D341Med (cell line): ENCODE measurements around the gene ADAMTS7.
"Not testable (repeated sequence)": the region's sequence is repeated elsewhere in the genome, so short reads cannot be mapped to it uniquely, and the experiment has no call there.

Experiments
- DNase-seq: peaks from one replicate; pipeline ENCODE4 v3.0.0; 2012; ENCODE audit warnings: low spot score

The ADAMTS7 gene, protein sequence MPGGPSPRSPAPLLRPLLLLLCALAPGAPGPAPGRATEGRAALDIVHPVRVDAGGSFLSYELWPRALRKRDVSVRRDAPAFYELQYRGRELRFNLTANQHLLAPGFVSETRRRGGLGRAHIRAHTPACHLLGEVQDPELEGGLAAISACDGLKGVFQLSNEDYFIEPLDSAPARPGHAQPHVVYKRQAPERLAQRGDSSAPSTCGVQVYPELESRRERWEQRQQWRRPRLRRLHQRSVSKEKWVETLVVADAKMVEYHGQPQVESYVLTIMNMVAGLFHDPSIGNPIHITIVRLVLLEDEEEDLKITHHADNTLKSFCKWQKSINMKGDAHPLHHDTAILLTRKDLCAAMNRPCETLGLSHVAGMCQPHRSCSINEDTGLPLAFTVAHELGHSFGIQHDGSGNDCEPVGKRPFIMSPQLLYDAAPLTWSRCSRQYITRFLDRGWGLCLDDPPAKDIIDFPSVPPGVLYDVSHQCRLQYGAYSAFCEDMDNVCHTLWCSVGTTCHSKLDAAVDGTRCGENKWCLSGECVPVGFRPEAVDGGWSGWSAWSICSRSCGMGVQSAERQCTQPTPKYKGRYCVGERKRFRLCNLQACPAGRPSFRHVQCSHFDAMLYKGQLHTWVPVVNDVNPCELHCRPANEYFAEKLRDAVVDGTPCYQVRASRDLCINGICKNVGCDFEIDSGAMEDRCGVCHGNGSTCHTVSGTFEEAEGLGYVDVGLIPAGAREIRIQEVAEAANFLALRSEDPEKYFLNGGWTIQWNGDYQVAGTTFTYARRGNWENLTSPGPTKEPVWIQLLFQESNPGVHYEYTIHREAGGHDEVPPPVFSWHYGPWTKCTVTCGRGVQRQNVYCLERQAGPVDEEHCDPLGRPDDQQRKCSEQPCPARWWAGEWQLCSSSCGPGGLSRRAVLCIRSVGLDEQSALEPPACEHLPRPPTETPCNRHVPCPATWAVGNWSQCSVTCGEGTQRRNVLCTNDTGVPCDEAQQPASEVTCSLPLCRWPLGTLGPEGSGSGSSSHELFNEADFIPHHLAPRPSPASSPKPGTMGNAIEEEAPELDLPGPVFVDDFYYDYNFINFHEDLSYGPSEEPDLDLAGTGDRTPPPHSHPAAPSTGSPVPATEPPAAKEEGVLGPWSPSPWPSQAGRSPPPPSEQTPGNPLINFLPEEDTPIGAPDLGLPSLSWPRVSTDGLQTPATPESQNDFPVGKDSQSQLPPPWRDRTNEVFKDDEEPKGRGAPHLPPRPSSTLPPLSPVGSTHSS (N-terminal part only)

DNA sequence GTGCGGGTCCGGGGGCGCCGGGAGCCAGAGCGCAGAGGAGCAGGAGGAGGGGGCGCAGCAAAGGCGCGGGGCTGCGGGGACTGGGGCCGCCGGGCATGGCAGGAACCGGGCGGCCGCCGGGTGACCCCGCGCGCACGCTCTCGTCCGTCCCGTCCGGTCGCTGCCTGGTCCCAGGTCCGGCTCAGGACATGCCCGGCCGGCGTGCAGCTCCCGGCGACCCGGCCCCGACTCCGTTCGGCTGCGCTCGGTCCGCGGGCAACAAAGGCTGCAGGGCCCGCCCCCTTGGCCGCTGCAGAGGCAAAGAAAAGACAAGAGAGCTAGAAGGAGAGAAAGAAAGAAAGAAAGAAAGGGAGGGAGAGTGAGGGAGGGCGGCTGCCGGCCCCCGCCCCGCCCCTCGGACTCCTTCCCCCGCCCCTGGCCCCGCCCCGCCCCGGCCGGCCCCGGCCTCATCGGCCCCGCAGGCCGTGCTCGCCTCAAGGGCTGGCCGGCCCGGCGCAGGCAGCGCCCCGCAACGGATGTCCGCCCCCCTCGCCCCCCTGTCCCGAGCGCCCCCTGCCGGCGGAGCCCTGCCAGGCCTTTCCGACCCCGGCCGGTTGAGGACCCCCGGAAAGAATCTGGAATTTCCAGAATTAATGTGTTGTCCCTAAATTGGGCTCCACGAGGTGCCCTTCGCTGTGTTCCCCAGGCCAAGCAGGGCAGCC lies at the start of gene ADAMTS7:
Gene ADAMTS7, minus strand, starts transcription at position 341 of the 701 bp plus-strand sequence. Its CDS starts 244 bp downstream, at position 97.
- peak; percentile 87 for DNase-seq

DNA sequence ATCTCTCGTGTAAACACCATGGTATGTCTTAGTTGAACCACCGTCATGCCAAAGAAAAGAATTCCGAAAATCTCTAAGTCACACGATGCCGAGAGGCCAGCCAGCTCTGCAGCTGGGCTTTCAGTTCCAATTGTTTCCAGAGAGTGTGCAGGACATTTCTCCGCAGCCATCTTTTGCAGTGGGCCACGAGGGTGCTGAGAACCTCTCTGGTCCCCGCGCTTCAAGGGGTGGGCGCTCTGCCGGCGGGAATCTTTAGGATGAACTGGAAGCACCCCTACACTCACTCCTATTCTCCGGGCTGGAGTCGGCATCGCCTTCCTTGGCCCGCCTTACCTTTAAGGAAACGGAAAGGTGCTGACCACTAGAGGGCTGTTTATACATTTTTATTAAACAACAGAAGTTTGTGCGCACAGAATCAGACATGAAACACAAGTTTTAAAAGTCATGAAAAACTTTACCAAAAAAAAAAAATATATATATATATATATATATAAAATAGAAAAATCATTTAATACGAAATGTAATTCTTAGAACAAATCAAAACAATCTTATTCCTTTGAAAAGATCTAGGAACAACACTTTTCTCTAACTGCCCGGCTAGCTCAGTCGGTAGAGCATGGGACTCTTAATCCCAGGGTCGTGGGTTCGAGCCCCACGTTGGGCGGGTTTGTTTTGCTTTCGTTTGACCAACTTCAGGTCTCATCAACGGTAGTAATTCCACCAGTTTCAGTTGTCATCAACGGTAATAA lies 48.9 kb upstream of the ADAMTS7 start:
- peak; percentile 87 for DNase-seq

DNA sequence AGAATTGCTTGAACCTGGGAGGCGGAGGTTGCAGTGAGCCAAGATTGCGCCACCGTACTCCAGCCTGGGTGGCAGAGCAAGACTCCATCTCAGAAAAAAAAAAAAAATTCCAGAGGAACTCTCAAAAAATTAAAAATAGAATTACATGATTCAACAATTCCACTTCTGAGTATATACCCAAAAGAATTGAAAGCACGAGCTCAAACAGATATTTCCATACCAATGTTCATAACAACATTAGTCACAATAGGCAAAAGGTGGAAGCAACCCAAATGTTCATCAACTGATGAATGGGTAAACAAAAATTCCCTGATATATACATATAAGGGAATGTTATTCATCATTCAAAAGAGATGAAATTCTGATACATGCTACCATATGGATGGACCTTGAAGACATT lies 44.5 kb upstream of the ADAMTS7 start:
- no peak for DNase-seq

- no peak for DNase-seq
These were observed 43.6 kb upstream of the ADAMTS7 start for GRCh38 chr15:78854833-78855372.

GRCh38 chr15:78853500-78853899 lies 42.2 kb upstream of the ADAMTS7 start:
- no peak for DNase-seq

- DNase-seq: no peak
These were observed 39.9 kb upstream of the ADAMTS7 start for GRCh38 chr15:78850941-78851755.

DNA sequence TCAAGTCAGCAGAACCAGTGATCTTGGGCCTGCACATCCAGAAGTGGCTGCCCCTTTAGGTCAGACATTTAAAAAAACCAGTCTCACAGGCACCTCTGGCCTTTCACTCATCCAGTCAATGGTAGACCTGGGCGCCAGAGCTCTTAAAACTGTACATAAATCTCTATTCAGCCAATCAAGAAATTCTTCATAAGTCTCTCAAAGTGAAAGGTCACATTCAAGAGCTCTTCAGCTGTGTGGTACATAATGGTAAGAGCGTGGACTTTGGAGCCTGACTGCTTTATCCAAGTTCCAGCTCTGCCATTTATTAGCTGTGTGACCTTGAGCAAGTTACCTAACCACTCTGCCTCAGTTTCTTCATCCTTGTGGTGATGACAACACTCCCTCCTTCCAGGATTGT lies 39.1 kb upstream of the ADAMTS7 start:
- DNase-seq: no peak

GRCh38 chr15:78847387-78847906 lies 36.2 kb upstream of the ADAMTS7 start:
- DNase-seq: not testable (repeated sequence)

DNA sequence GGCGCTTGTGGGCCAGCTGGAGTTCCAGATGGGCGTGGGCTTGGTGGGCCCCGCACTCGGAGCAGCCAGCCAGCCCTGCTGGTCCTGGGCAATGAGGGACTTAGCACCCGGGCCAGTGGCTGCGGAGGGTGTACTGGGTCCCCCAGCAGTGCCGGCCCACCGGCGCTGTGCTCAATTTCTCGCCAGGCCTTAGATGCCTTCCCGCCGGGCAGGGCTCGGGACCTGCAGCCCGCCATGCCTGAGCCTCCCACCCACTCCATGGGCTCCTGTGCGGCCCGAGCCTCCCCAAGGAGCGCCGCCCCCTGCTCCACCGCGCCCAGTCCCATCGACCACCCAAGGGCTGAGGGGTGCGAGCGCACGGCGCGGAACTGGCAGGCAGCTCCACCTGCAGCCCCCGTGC lies 35.6 kb upstream of the ADAMTS7 start:
- not testable (repeated sequence) for DNase-seq

DNA sequence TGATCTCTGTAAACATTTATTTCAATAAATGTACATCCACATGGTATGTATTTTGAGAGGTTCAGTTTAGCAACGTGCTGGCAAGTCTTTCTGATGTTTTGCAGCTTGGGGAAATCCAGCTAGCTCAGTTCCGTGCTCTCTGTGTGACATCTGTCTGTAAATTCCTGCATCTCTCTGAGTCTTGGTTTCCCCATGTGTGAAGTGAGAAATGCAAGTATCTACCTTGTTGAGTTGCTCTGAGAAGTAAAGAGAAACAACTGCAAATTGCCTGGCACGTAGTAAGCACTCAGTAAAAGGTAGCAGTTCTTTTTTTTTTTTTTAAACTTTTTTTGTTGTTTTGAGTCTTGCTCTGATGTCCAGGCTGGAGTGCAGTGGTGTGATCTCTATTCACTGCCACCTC lies 31.3 kb upstream of the ADAMTS7 start:
- DNase-seq: no peak

GRCh38 chr15:78841891-78842290 lies 30.6 kb upstream of the ADAMTS7 start:
- DNase-seq: no peak

DNA sequence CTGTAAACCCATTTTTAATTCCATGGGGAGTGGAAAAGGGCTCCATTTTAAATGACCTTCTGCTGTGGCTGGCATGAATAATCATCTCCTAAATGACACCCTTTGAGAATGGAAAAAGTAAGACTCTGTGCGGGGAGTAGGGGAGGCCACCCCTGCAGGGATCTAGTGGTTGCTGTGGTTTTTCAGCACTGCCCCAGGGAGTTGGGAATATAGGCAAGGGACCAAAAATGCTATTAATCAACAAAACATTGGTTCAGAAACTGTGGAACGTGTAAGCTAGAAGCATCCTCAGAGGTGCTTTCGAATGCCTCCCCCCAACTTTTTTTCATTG lies 30.1 kb upstream of the ADAMTS7 start:
- no peak for DNase-seq

GRCh38 chr15:78840661-78841375 lies 29.6 kb upstream of the ADAMTS7 start:
- DNase-seq: no peak

DNA sequence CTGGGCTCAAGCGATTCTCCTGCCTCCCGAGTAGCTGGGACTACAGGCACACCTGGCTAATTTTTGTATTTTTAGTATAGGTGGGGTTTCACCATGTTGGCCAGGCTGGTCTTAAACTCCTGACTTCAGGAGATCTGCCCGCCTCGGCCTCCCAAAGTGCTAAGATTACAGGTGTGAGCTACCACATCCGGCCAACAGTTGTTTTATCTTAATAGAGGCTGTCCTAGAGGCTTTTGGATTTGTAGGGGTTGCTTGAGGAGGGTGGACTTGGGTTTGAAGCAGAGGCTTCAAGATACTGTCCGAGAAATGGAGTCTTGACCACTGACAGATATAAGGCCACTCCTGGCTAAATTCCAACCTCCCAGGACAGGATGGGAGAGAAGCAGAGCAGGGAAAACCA lies 27.9 kb upstream of the ADAMTS7 start:
- DNase-seq: not testable (repeated sequence)

- DNase-seq: no peak
These were observed 27.2 kb upstream of the ADAMTS7 start for GRCh38 chr15:78838489-78838888.

DNA sequence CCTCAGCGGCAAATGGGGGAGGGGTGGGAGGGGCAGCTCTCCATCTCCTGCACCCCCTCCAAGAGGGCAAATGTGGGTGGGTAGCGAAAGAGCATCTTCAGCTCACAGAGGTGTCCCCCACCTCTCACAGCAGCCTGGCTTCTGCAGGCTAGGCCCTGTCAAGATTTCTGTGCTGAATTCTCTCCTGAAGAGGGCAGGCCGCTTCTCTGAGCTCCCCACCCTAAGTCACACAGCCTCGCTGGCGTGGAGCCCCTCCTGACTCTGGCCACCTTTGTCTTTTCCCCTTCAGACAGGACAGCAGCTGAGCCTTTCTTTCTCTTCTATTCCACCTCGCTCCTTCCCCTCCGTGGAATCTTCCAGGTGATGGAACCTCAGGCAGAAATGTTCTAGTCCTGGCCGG lies 26.3 kb upstream of the ADAMTS7 start:
- DNase-seq: no peak

- no peak for DNase-seq
These were observed 25.9 kb upstream of the ADAMTS7 start for GRCh38 chr15:78837131-78837530.

GRCh38 chr15:78836333-78836732 lies 25.1 kb upstream of the ADAMTS7 start:
- DNase-seq: no peak
